Measurements from ENCODE around the gene RPL9.
"Not testable (repeated sequence)": the region's sequence is repeated elsewhere in the genome, so short reads cannot be mapped to it uniquely, and the experiment has no call there.

The RPL9 gene

GRCh38 chr4:39464886-39465501 is 6.3 kb upstream of the RPL9 start:
- peak; percentile 6 for DNase-seq

GRCh38 chr4:39458161-39458504 is 589 bp downstream of the RPL9 start:
- DNase-seq = not testable (repeated sequence)

GRCh38 chr4:39456946-39457763 is 1.6 kb downstream of the RPL9 start:
- DNase-seq = no peak

GRCh38 chr4:39455486-39455885 is 3.2 kb downstream of the RPL9 start:
- DNase-seq = no peak

- no peak for DNase-seq
Measured at GRCh38 chr4:39453738-39454137, 5.0 kb downstream of the RPL9 start.

- no peak for DNase-seq
Measured at GRCh38 chr4:39452860-39453587, 5.7 kb downstream of the RPL9 start.

- DNase-seq = no peak
Measured at GRCh38 chr4:39452153-39452859, 6.4 kb downstream of the RPL9 start.

GRCh38 chr4:39451423-39452023 is 7.2 kb downstream of the RPL9 start:
- no peak for DNase-seq

- no peak for DNase-seq
Measured at GRCh38 chr4:39450618-39451017, 8.1 kb downstream of the RPL9 start.

- no peak for DNase-seq
Measured at GRCh38 chr4:39446842-39447573, 11.7 kb downstream of the RPL9 start.

- DNase-seq = no peak
Measured at GRCh38 chr4:39446483-39446841, 12.3 kb downstream of the RPL9 start.

- no peak for DNase-seq
Measured at GRCh38 chr4:39442998-39443397, 15.7 kb downstream of the RPL9 start.

- no peak for DNase-seq
Measured at GRCh38 chr4:39441593-39441992, 17.1 kb downstream of the RPL9 start.

GRCh38 chr4:39435659-39436563 is 22.8 kb downstream of the RPL9 start:
- no peak for DNase-seq

GRCh38 chr4:39433878-39434492 is 24.7 kb downstream of the RPL9 start:
- DNase-seq = no peak

- no peak for DNase-seq
Measured at GRCh38 chr4:39429476-39430334, 29.0 kb downstream of the RPL9 start.

GRCh38 chr4:39427520-39428114 is 31.1 kb downstream of the RPL9 start:
- no peak for DNase-seq

GRCh38 chr4:39426728-39427127 is 32.0 kb downstream of the RPL9 start:
- DNase-seq = no peak

GRCh38 chr4:39425297-39425696 is 33.4 kb downstream of the RPL9 start:
- DNase-seq = not testable (repeated sequence)
